Activated CD4-positive, alpha-beta T cell treated with anti-CD3 and anti-CD28 coated beads, Interleukin-2, amount 10 ng/mL, durations not matched to agents 7 days and 5 days (primary cell): ENCODE results near the gene DNTT. TPM values are rescaled to one million over a fixed set of nuclear protein-coding genes. Genes with fewer than 3 reads are reported as not detected.
A peak's percentile ranks its signal among the peaks of the same experiment; 100 is the strongest.

Experiments used
- CTCF ChIA-PET: fragments of 350-600 bp; sonication (Branson Sonifier 250); formaldehyde crosslinking; loops from one replicate; lab custom pipeline; 2021; ENCODE audit warnings: antibody characterized with exemption; lab: Charles Lee
- POLR2A ChIA-PET: fragments of 350-600 bp; sonication (Branson Sonifier 250); formaldehyde crosslinking; loops from one replicate; lab custom pipeline; 2021; ENCODE audit warnings: antibody characterized with exemption; lab: Charles Lee
- DNase-seq: peaks from one replicate; pipeline ENCODE4 v3.0.0-alpha.2; 2020
- H3K27ac Mint-ChIP-seq: one replicate; pipeline ENCODE4 v1.8.0; 2021; ENCODE audit warnings: mild to moderate bottlenecking, moderate library complexity, mixed read lengths
- H3K27me3 Mint-ChIP-seq: one replicate; pipeline ENCODE4 v1.8.0; 2021; ENCODE audit warnings: mixed read lengths
- H3K36me3 Mint-ChIP-seq: one replicate; pipeline ENCODE4 v1.8.0; 2021; ENCODE audit warnings: low read depth, mixed read lengths
- H3K4me1 Mint-ChIP-seq: one replicate; pipeline ENCODE4 v1.8.0; 2021; ENCODE audit warnings: mixed read lengths
- H3K4me3 Mint-ChIP-seq: one replicate; pipeline ENCODE4 v1.8.0; 2021; ENCODE audit warnings: mild to moderate bottlenecking, moderate library complexity, mixed read lengths
- H3K9me3 Mint-ChIP-seq: one replicate; pipeline ENCODE4 v1.8.0; 2021; ENCODE audit warnings: mixed read lengths
- total RNA-seq, 2 experiments: library from RNA; stranded (reverse); gene quantifications; one replicate each; pipeline ENCODE4 v1.2.3, GENCODE V29; 2021

DNTT gene
- total RNA-seq, 2 experiments from 2014 or later, result not detected

GRCh38 chr10:96324447-96324846 is 20.2 kb downstream of the DNTT start:
- Mint-ChIP-seq H3K27ac (no peak overlapping the region), H3K27me3 (peaks cover 6% of the 10 kb centered on the region), H3K4me3 (no peak overlapping the region), H3K4me1 (no peaks in the 10 kb centered on the region), H3K9me3 (no peaks in the 10 kb centered on the region), H3K36me3 (no peaks in the 10 kb centered on the region)
- POLR2A ChIA-PET, result no interaction called here
- CTCF ChIA-PET, result interaction anchor here (0.5 kb wide), 1 partner anchor 68 kb away, joined by 3 read pairs; no protein-coding TSS in a partner anchor
- no peak for DNase-seq

DNA sequence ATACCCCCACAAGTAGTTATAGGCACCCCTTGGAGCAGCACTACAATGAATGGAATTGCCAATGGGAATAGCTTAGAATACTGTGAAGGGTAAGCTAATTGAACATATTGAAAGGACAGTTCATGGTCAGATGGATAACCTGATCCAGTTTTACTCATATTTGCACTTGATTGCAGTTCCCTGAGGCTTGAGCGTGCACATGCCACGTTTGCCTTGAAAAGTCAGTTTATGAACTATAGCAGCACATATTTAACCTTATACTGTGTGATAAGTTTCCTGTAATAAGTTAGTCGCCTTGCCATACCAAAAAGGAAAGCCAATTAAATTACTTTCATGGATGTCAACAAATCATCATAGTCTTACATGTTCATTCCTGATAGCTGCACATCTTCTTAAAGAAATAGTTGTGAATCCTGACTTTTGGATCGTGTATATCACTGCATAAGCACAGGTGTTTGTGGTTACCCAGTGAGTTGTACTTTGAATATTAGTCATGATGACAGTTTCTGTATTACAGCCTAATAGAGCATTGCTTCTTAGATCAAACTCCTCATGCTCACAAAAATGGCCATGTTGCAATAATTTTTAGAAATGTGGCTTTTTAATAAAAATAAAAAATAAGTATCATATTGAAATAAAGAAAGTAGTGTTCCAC is 21.6 kb downstream of the DNTT start:
- DNase-seq, result no peak
- no peak overlapping the region for H3K4me3 Mint-ChIP-seq
- H3K36me3 Mint-ChIP-seq, result no peaks in the 10 kb centered on the region
- POLR2A ChIA-PET, result no interaction called here
- CTCF ChIA-PET, result no interaction called here
- H3K27ac Mint-ChIP-seq, result no peak overlapping the region
- H3K4me1 Mint-ChIP-seq, result no peaks in the 10 kb centered on the region
- peaks cover 6% of the 10 kb centered on the region for H3K27me3 Mint-ChIP-seq
- H3K9me3 Mint-ChIP-seq, result no peaks in the 10 kb centered on the region

DNA sequence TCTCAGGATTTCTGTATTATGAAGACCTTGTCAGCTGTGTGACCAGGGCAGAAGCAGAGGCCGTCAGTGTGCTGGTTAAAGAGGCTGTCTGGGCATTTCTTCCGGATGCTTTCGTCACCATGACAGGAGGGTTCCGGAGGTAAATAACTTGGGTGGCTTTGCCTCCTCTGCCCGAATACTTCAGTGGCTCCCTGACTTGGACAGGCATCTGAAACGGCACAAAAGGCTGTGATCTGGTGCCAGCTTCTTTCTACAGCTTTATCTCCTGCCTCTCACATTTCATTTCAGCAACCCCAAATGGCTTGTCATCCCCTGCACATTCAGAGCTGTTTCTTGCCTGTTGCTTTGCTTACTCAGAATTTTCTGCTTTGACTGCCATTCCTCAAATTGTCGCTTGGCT is 23.2 kb downstream of the DNTT start:
- CTCF ChIA-PET, result interaction anchor here (1.0 kb wide), 1 partner anchor 11 kb away, joined by 3 read pairs; no protein-coding TSS in a partner anchor
- H3K27ac Mint-ChIP-seq, result no peak overlapping the region
- H3K27me3 Mint-ChIP-seq, result peaks cover 6% of the 10 kb centered on the region
- H3K9me3 Mint-ChIP-seq, result no peaks in the 10 kb centered on the region
- H3K4me1 Mint-ChIP-seq, result no peaks in the 10 kb centered on the region
- no peak overlapping the region for H3K4me3 Mint-ChIP-seq
- POLR2A ChIA-PET, result no interaction called here
- DNase-seq, result no peak
- no peaks in the 10 kb centered on the region for H3K36me3 Mint-ChIP-seq

DNA sequence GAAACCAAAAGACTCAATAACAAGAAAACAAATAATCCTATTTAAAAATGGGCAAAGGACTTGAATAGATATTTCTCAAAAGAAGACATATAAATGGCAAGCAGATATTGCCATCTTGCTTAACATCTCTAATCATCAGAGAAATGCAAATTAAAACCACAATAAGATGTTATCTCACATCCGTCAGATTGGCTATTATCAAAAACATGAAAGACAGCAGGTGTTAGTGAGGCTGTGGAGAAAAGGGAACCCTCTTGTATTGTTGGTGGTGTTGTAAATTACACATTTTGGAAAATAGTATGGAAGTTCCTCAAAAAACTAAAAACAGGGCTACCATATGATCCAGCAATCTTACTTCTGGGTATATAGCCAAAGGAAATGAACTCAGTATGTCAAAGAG is 28.9 kb downstream of the DNTT start:
- Mint-ChIP-seq H3K9me3 (no peaks in the 10 kb centered on the region), H3K27me3 (peaks cover 16% of the 10 kb centered on the region), H3K36me3 (no peaks in the 10 kb centered on the region), H3K4me3 (no peak overlapping the region), H3K4me1 (peaks cover 5% of the 10 kb centered on the region), H3K27ac (no peak overlapping the region)
- ChIA-PET CTCF (no interaction called here), POLR2A (no interaction called here)
- DNase-seq, result no peak

- POLR2A ChIA-PET, result no interaction called here
- Mint-ChIP-seq H3K9me3 (no peaks in the 10 kb centered on the region), H3K27me3 (peaks cover 16% of the 10 kb centered on the region), H3K4me1 (peaks cover 5% of the 10 kb centered on the region), H3K36me3 (no peaks in the 10 kb centered on the region), H3K4me3 (no peak overlapping the region), H3K27ac (no peak overlapping the region)
- CTCF ChIA-PET, result interaction anchor here (1.0 to 1.1 kb wide), 2 partner anchors 41 to 641 kb away, joined by 3 read pairs; partner anchors contain the start of gene TCTN3
- peak; percentile 13 for DNase-seq
These were observed 30.6 kb downstream of the DNTT start for GRCh38 chr10:96334616-96335526.

DNA sequence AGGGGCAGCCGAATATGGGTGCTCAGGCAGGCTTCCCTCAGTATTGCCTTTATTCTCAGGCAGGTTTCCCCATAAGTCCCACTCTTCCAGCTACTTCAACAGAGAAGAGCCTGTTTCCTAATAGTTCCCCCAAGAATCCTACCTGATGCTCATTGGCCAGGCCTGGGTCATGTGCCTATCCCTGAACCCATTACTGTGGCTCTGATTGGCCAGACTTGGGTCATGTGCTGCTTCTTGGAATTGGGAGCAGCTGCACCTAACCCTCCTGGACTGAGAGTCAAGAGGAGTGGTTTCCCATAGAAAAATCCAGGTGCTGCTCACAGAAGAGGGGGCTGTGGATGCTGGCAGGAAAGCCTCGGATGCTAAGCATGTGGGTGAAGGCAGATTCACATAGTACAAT is 32.9 kb downstream of the DNTT start:
- CTCF ChIA-PET, result interaction anchor here (0.6 to 0.7 kb wide), 2 partner anchors 368 to 440 kb away, joined by 3 read pairs; no protein-coding TSS in a partner anchor
- peaks cover 16% of the 10 kb centered on the region for H3K27me3 Mint-ChIP-seq
- no peak for DNase-seq
- no peaks in the 10 kb centered on the region for H3K36me3 Mint-ChIP-seq
- H3K27ac Mint-ChIP-seq, result no peak overlapping the region
- H3K9me3 Mint-ChIP-seq, result no peaks in the 10 kb centered on the region
- no peak overlapping the region for H3K4me3 Mint-ChIP-seq
- POLR2A ChIA-PET, result no interaction called here
- peaks cover 5% of the 10 kb centered on the region for H3K4me1 Mint-ChIP-seq

- CTCF ChIA-PET, result interaction anchor here (0.9 to 1.2 kb wide), 4 partner anchors 10 to 308 kb away, joined by 3 to 6 read pairs (median 4); no protein-coding TSS in a partner anchor
- H3K4me3 Mint-ChIP-seq, result no peak overlapping the region
- no peaks in the 10 kb centered on the region for H3K9me3 Mint-ChIP-seq
- H3K36me3 Mint-ChIP-seq, result no peaks in the 10 kb centered on the region
- POLR2A ChIA-PET, result no interaction called here
- H3K27me3 Mint-ChIP-seq, result peaks cover 11% of the 10 kb centered on the region
- no peak for DNase-seq
- no peak overlapping the region for H3K27ac Mint-ChIP-seq
- H3K4me1 Mint-ChIP-seq, result no peaks in the 10 kb centered on the region
These were observed 34.2 kb downstream of the DNTT start for GRCh38 chr10:96338279-96338925.

DNA sequence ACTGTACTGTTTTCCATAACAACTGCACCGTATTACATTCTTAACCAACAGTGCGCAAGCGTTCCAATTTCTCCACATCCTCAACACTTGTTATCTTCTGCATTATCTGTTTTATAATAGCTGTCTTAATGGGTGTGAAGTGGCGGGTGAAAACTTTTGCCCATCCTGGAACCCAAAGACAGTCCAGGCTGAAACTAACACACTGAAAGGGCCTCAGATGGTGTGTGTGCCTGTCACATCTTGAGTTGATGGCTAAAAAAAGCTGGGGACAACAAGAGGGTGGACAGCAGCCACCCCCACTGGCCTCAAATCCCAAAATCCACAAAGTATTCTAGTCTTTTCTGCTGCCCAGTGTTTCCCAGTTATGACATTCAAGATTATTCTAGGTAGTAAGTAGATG is 35.1 kb downstream of the DNTT start:
- ChIA-PET POLR2A (no interaction called here), CTCF (interaction anchor here (1.0 kb wide), 2 partner anchors 12 to 110 kb away, joined by 3 to 6 read pairs; no protein-coding TSS in a partner anchor)
- no peaks in the 10 kb centered on the region for H3K9me3 Mint-ChIP-seq
- no peak for DNase-seq
- no peaks in the 10 kb centered on the region for H3K4me1 Mint-ChIP-seq
- peaks cover 7% of the 10 kb centered on the region for H3K27me3 Mint-ChIP-seq
- no peak overlapping the region for H3K27ac Mint-ChIP-seq
- H3K4me3 Mint-ChIP-seq, result no peak overlapping the region
- no peaks in the 10 kb centered on the region for H3K36me3 Mint-ChIP-seq

DNA sequence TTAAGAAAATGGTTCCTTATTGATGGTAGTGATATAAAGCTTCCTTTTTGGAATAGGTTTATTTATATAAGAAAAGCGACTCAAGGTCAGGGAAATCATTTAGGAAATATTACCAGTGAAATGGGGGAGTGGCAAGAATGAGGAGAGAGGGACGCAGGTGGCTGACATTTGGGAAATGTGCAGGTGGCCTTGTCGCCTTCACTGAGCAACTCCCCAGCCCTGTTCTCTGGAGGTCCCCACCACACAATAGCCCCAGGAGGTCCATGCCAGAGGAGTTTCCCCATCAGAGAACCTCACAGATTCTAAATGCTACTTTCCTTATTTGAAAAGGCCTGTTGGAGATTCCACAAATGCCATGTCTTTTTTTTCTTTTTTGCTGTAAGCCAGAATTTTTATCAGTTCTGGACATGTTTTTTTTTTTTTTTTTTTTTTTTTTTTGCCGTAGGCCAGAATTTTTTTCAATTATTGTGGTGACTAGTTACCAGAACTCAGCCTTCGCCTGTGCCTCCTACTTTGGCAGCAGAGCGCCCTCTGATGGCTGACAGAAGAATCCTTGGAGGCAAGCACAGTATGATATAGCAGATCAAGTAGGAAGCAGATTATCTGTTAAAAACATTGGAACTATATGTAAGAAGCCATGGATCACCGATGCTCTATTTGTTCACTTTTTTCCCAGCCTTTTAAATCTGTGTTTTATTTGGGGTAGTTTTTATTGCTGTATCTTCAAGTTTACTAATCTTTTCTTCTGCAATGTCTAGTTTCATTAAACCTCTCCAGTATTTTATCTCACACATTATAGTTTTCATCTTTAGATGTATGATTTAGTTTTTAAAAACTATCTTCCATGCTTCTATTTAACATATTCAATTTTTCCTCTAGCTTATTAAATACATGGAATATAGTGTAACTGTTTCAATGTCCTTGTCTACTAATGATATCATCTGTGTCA is 36.0 kb downstream of the DNTT start:
- Mint-ChIP-seq H3K9me3 (peaks cover under 1% of the 10 kb centered on the region), H3K4me1 (no peaks in the 10 kb centered on the region), H3K27me3 (peaks cover 12% of the 10 kb centered on the region), H3K4me3 (no peak overlapping the region), H3K36me3 (peaks cover 3% of the 10 kb centered on the region), H3K27ac (no peak overlapping the region)
- CTCF ChIA-PET, result no interaction called here
- peak; percentile 69 for DNase-seq
- POLR2A ChIA-PET, result no interaction called here

DNA sequence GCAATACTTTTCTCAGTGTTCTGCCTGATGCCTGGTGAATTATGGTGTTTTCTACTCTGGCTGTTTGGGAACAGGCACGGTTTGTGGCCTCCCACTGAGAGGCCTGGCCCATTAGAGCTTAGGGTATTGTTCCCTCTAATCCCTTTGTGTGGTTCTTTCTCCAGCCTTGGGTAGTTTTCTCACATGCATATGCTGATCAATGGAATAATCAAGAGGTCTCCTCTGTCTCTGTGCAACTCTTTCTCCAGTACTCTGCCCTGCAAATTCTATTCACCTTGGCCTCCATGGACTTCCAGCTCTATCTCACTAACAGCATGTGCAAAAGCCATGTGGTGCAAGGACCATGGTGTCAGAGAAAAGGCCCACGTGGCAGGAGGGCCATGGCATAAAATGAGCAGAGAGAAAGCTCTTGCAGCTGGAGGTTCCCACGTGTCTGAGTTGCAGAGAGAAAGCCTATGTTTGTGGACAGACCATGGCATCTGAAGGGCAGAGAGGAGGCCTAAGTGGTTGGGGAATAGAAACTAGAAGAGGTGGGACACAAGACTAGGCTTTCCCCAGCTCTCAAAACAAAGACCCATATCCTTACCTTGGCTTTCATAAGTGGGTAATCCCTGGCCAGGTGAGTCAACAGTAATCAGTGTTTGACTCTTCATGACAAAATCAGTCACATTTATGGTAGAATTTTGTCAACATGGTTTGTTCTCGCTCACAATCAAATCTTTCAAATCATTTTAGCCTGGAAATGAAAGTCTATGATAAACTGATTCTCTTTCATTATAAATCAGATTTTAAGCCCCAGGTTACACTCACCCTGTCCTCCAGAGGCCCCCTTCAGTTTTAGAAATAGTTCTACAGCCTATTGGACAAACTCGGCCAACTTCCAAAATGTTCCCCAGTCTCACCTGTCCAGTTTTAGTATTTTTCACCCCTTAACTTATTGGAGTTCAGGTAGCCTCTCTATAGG is 37.3 kb downstream of the DNTT start:
- no peak overlapping the region for H3K4me3 Mint-ChIP-seq
- H3K27me3 Mint-ChIP-seq, result peaks cover 21% of the 10 kb centered on the region
- peaks cover 8% of the 10 kb centered on the region for H3K9me3 Mint-ChIP-seq
- DNase-seq, result no peak
- H3K27ac Mint-ChIP-seq, result no peak overlapping the region
- H3K36me3 Mint-ChIP-seq, result peaks cover 6% of the 10 kb centered on the region
- H3K4me1 Mint-ChIP-seq, result no peaks in the 10 kb centered on the region
- POLR2A ChIA-PET, result no interaction called here
- CTCF ChIA-PET, result no interaction called here

GRCh38 chr10:96342402-96342801 is 38.2 kb downstream of the DNTT start:
- Mint-ChIP-seq H3K27ac (no peak overlapping the region), H3K9me3 (peaks cover 8% of the 10 kb centered on the region), H3K4me1 (no peaks in the 10 kb centered on the region), H3K27me3 (peaks cover 20% of the 10 kb centered on the region), H3K4me3 (no peak overlapping the region), H3K36me3 (peaks cover 6% of the 10 kb centered on the region)
- DNase-seq, result no peak
- POLR2A ChIA-PET, result no interaction called here
- CTCF ChIA-PET, result no interaction called here
